ENCODE measurements around the gene IMPACT. TPM values are rescaled to one million over a fixed set of nuclear protein-coding genes. Genes with fewer than 3 reads are reported as not detected.

IMPACT gene
- total RNA-seq, 1 experiment from 2014 or later, result 29.0 TPM

DNA sequence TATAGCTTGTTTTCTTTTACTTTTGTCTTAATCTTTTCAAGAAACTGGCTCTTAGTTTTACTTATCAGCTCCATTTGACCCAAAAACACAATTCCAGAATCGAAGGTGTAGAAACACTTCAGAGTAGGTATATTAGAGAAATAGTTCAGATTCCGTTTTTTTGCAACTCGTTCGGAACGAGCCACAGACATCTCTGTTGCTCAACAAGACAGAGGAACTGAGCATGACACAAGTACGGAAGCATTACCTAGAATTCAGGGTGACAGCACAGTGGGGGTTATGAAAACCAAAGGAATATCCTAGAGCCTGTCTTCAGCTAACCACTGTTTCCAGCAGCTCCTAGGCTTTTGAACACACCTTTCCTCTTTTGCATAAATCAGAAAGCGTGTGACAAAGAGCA is 39.0 kb downstream of the IMPACT start:
- Histone ChIP-seq H3K79me2 (ENCODE audit: low read depth) (no peaks in the 10 kb centered on the region), H3K36me3 (ENCODE audit: low read depth) (no peaks in the 10 kb centered on the region), H3K4me1 (replicated peaks; ENCODE audit: insufficient read depth) (no peaks in the 10 kb centered on the region), H4K20me1 (ENCODE audit: insufficient read depth) (no peaks in the 10 kb centered on the region), H3K4me2 (no peak overlapping the region), H3K27me3 (ENCODE audit: insufficient read depth, low read depth) (no peaks in the 10 kb centered on the region), H3F3A (ENCODE audit: insufficient read depth, low read depth) (no peaks in the 10 kb centered on the region), H3K9me3 (ENCODE audit: insufficient read depth, low read depth) (no peaks in the 10 kb centered on the region), H3K27ac (no peak overlapping the region), H3K9me2 (ENCODE audit: insufficient read depth) (no peaks in the 10 kb centered on the region), H3K4me3 (no peak overlapping the region), H2AFZ (no peak overlapping the region)
- intact Hi-C loops (cut with micrococcal nuclease; ENCODE audit: unreplicated experiment), result no loop called here
- CTCF ChIA-PET, result no interaction called here
- no peak for DNase-seq
- POLR2A ChIA-PET (ENCODE audit: unreplicated experiment), result no interaction called here
- TF ChIP-seq, protein P1, sequence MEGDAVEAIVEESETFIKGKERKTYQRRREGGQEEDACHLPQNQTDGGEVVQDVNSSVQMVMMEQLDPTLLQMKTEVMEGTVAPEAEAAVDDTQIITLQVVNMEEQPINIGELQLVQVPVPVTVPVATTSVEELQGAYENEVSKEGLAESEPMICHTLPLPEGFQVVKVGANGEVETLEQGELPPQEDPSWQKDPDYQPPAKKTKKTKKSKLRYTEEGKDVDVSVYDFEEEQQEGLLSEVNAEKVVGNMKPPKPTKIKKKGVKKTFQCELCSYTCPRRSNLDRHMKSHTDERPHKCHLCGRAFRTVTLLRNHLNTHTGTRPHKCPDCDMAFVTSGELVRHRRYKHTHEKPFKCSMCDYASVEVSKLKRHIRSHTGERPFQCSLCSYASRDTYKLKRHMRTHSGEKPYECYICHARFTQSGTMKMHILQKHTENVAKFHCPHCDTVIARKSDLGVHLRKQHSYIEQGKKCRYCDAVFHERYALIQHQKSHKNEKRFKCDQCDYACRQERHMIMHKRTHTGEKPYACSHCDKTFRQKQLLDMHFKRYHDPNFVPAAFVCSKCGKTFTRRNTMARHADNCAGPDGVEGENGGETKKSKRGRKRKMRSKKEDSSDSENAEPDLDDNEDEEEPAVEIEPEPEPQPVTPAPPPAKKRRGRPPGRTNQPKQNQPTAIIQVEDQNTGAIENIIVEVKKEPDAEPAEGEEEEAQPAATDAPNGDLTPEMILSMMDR (conservative IDR thresholded peaks at IDR 0.05), result no peak
- TF ChIP-seq EZH2 (IDR thresholded peaks at IDR 0.05; ENCODE audit: low read depth), result no peak
- BruUV-seq (replicated peaks), result no TSS peak

DNA sequence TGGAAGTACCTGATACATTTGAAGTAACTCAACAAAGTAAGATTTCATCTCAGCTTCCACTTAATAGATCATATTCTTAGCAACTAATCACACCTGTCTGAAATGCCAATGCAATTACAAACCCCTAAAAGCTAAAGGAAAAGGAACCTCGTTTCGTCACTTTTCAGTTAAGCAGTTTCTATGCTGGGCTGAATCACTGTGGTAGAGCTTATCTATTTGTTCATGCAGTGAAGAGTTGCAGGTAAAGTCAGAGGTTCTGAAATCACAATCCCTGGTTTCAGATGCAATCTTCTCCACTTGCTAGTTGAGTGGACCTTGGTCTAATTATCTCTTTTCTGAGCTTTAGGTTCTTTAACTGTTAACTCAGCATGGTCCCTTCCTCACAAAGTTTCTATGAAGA is 40.3 kb downstream of the IMPACT start:
- ChIA-PET POLR2A (ENCODE audit: unreplicated experiment) (no interaction called here), CTCF (no interaction called here)
- Histone ChIP-seq H3K36me3 (ENCODE audit: low read depth) (no peaks in the 10 kb centered on the region), H3K4me3 (no peak overlapping the region), H4K20me1 (ENCODE audit: insufficient read depth) (no peaks in the 10 kb centered on the region), H3K27me3 (ENCODE audit: insufficient read depth, low read depth) (no peaks in the 10 kb centered on the region), H2AFZ (no peak overlapping the region), H3K9me3 (ENCODE audit: insufficient read depth, low read depth) (no peaks in the 10 kb centered on the region), H3K27ac (no peak overlapping the region), H3K4me2 (no peak overlapping the region), H3K4me1 (replicated peaks; ENCODE audit: insufficient read depth) (no peaks in the 10 kb centered on the region), H3K79me2 (ENCODE audit: low read depth) (no peaks in the 10 kb centered on the region), H3K9me2 (ENCODE audit: insufficient read depth) (no peaks in the 10 kb centered on the region), H3F3A (ENCODE audit: insufficient read depth, low read depth) (no peaks in the 10 kb centered on the region)
- no TSS peak for BruUV-seq (replicated peaks)
- DNase-seq, result peak in 1 of 2 experiments; percentile 41
- intact Hi-C loops (cut with micrococcal nuclease; ENCODE audit: unreplicated experiment), result no loop called here
- TF ChIP-seq, protein P1 (conservative IDR thresholded peaks at IDR 0.05), result no peak
- no peak for TF ChIP-seq EZH2 (IDR thresholded peaks at IDR 0.05; ENCODE audit: low read depth)

DNA sequence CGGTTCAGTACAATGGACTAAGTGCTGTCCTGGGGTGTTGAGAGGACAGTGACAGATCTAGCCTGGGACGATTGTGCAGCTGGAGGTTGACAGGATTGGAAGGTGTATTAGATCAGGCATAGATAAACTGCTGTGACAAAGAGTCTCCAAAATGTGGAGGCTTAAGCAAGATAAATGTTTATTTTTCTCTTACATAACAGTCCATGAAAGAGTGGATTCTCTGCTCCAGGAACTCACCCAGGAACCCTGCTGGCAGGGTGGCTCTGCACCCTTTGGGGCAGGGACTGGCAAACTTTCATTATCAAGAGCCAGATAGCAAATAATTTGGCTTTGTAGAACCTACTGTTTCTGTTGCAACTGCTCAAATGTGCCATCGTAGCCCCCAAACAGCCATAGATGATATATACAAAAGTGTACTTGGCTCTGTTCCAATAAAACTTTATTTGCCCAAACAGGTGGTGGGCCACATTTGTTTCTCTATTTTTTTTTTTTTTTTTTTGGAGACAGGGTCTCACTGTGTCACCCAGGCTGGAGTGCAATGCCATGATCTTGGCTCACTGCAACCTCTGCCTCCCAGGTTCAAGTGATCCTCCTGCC is 43.6 kb downstream of the IMPACT start:
- intact Hi-C loops (cut with micrococcal nuclease; ENCODE audit: unreplicated experiment), result no loop called here
- Histone ChIP-seq H3K27ac (no peak overlapping the region), H3K4me1 (replicated peaks; ENCODE audit: insufficient read depth) (no peaks in the 10 kb centered on the region), H3K79me2 (ENCODE audit: low read depth) (no peaks in the 10 kb centered on the region), H3K4me2 (no peak overlapping the region), H3K9me2 (ENCODE audit: insufficient read depth) (no peaks in the 10 kb centered on the region), H3K27me3 (ENCODE audit: insufficient read depth, low read depth) (no peaks in the 10 kb centered on the region), H3K4me3 (no peak overlapping the region), H4K20me1 (ENCODE audit: insufficient read depth) (no peaks in the 10 kb centered on the region), H3K36me3 (ENCODE audit: low read depth) (no peaks in the 10 kb centered on the region), H3F3A (ENCODE audit: insufficient read depth, low read depth) (no peaks in the 10 kb centered on the region), H3K9me3 (ENCODE audit: insufficient read depth, low read depth) (no peaks in the 10 kb centered on the region), H2AFZ (no peak overlapping the region)
- TF ChIP-seq, protein P1 (conservative IDR thresholded peaks at IDR 0.05), result no peak
- TF ChIP-seq EZH2 (IDR thresholded peaks at IDR 0.05; ENCODE audit: low read depth), result no peak
- no TSS peak for BruUV-seq (replicated peaks)
- POLR2A ChIA-PET (ENCODE audit: unreplicated experiment), result no interaction called here
- DNase-seq, result no peak
- CTCF ChIA-PET, result no interaction called here
